WTC11 (cell line): ENCODE measurements around the gene PHKB.

Source experiments
- ATF1 ChIP-seq: sonication (generic); formaldehyde crosslinking; IDR thresholded peaks from 2 replicates; pipeline ENCODE4 v1.8.1; 2023; ENCODE audit warnings: mild to moderate bottlenecking, moderate library complexity, missing genetic modification reagents
- CREM ChIP-seq: sonication (generic); formaldehyde crosslinking; IDR thresholded peaks from 2 replicates; pipeline ENCODE4 v1.8.1; 2022; ENCODE audit warnings: mild to moderate bottlenecking, missing genetic modification reagents, moderate library complexity
- ETV6 ChIP-seq: sonication (generic); formaldehyde crosslinking; IDR thresholded peaks from 2 replicates; pipeline ENCODE4 v1.8.1; 2022; ENCODE audit warnings: mild to moderate bottlenecking, missing genetic modification reagents
- KAT7 ChIP-seq: sonication (generic); formaldehyde crosslinking; IDR thresholded peaks from 2 replicates; pipeline ENCODE4 v1.8.1; 2023; ENCODE audit warnings: missing genetic modification reagents, mild to moderate bottlenecking, borderline replicate concordance
- NR2C2 ChIP-seq: sonication (generic); formaldehyde crosslinking; IDR thresholded peaks from 2 replicates; pipeline ENCODE4 v1.8.0; 2022; ENCODE audit warnings: mild to moderate bottlenecking, missing genetic modification reagents
- SP1 ChIP-seq: sonication (generic); formaldehyde crosslinking; conservative IDR thresholded peaks from 2 replicates; pipeline ENCODE4 v1.8.1; 2022; ENCODE audit warnings: missing genetic modification reagents
- ZNF138 ChIP-seq: sonication (generic); formaldehyde crosslinking; conservative IDR thresholded peaks from 2 replicates; pipeline ENCODE4 v1.8.1; 2022; ENCODE audit warnings: mild to moderate bottlenecking, moderate library complexity, missing genetic modification reagents
- TF ChIP-seq, protein P1 (sequence below): sonication (generic); formaldehyde crosslinking; IDR thresholded peaks from 2 replicates; pipeline ENCODE4 v1.8.1; 2022; ENCODE audit warnings: missing genetic modification reagents, borderline replicate concordance
- TF ChIP-seq, protein P2 (sequence below): fragments of 200-600 bp; IDR thresholded peaks from 2 replicates; pipeline ENCODE4 v1.8.0; 2022; ENCODE audit warnings: antibody characterized with exemption
- TF ChIP-seq, protein P3 (sequence below): sonication (generic); formaldehyde crosslinking; IDR thresholded peaks from 2 replicates; pipeline ENCODE4 v1.8.0; 2023; ENCODE audit warnings: missing genetic modification reagents
- TF ChIP-seq, protein P4 (sequence below): sonication (generic); formaldehyde crosslinking; conservative IDR thresholded peaks from 2 replicates; pipeline ENCODE4 v1.8.1; 2022; ENCODE audit warnings: mild to moderate bottlenecking, missing genetic modification reagents

DNA sequence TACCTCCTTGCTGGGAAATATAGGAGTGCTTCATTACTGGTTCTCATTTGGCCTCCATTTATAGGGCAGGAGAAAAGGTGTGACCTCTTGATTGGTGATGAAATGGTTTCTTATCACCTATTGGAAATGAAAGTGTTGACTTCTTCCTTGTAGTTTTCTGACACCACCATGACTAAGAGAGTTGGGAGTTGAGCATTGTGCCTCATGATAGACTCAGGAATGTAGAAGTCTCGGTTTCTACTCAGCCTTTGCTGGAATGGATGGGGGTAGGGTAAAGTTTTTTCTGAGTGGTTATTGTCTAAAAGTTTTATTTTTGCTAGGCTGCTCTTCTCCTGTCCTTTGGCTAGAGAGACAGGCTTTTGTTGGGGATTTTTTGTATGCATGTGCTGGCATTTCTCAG, 117.4 kb downstream of the PHKB start:
- TF ChIP-seq, protein P1, sequence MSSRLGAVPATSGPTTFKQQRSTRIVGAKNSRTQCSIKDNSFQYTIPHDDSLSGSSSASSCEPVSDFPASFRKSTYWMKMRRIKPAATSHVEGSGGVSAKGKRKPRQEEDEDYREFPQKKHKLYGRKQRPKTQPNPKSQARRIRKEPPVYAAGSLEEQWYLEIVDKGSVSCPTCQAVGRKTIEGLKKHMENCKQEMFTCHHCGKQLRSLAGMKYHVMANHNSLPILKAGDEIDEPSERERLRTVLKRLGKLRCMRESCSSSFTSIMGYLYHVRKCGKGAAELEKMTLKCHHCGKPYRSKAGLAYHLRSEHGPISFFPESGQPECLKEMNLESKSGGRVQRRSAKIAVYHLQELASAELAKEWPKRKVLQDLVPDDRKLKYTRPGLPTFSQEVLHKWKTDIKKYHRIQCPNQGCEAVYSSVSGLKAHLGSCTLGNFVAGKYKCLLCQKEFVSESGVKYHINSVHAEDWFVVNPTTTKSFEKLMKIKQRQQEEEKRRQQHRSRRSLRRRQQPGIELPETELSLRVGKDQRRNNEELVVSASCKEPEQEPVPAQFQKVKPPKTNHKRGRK (CRISPR knock-in tag): no peak
- TF ChIP-seq KAT7 (CRISPR knock-in tag) (no peak), CREM (CRISPR knock-in tag) (no peak), ATF1 (no peak), ETV6 (CRISPR knock-in tag) (no peak), ZNF138 (no peak), NR2C2 (CRISPR knock-in tag) (no peak), SP1 (CRISPR knock-in tag) (no peak)
- TF ChIP-seq, protein P2, sequence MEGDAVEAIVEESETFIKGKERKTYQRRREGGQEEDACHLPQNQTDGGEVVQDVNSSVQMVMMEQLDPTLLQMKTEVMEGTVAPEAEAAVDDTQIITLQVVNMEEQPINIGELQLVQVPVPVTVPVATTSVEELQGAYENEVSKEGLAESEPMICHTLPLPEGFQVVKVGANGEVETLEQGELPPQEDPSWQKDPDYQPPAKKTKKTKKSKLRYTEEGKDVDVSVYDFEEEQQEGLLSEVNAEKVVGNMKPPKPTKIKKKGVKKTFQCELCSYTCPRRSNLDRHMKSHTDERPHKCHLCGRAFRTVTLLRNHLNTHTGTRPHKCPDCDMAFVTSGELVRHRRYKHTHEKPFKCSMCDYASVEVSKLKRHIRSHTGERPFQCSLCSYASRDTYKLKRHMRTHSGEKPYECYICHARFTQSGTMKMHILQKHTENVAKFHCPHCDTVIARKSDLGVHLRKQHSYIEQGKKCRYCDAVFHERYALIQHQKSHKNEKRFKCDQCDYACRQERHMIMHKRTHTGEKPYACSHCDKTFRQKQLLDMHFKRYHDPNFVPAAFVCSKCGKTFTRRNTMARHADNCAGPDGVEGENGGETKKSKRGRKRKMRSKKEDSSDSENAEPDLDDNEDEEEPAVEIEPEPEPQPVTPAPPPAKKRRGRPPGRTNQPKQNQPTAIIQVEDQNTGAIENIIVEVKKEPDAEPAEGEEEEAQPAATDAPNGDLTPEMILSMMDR: no peak
- TF ChIP-seq, protein P3, sequence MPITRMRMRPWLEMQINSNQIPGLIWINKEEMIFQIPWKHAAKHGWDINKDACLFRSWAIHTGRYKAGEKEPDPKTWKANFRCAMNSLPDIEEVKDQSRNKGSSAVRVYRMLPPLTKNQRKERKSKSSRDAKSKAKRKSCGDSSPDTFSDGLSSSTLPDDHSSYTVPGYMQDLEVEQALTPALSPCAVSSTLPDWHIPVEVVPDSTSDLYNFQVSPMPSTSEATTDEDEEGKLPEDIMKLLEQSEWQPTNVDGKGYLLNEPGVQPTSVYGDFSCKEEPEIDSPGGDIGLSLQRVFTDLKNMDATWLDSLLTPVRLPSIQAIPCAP: no peak
- TF ChIP-seq, protein P4, sequence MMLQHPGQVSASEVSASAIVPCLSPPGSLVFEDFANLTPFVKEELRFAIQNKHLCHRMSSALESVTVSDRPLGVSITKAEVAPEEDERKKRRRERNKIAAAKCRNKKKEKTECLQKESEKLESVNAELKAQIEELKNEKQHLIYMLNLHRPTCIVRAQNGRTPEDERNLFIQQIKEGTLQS (CRISPR knock-in tag): no peak
